Loucy (cell line): Measurements from ENCODE around the gene RHOA.

Experiments used
- H2AFZ ChIP-seq: fragments of 200-600 bp; sonication (generic); 2 replicates; pipeline ENCODE4 v1.6.0; 2016; ENCODE audit warnings: antibody characterized with exemption, mild to moderate bottlenecking, low read length, moderate library complexity
- H3F3A ChIP-seq: fragments of 200-600 bp; 2 replicates; pipeline ENCODE4 v1.6.0; 2016; ENCODE audit warnings: antibody characterized with exemption, low read depth, mild to moderate bottlenecking
- H3K27me3 ChIP-seq: fragments of 200-600 bp; sonication (generic); 2 replicates; pipeline ENCODE4 v1.6.1; 2014; ENCODE audit warnings: low read length, mild to moderate bottlenecking; ENCODE audit not compliant: insufficient read depth, poor library complexity, severe bottlenecking
- H3K36me3 ChIP-seq: fragments of 200-600 bp; sonication (generic); 2 replicates; pipeline ENCODE4 v1.6.1; 2016; ENCODE audit warnings: low read length; ENCODE audit not compliant: insufficient read depth
- H3K4me1 ChIP-seq: fragments of 200-600 bp; sonication (generic); 2 replicates; pipeline ENCODE4 v1.5.1; 2014; ENCODE audit warnings: low read length, mild to moderate bottlenecking; ENCODE audit not compliant: insufficient read depth, poor library complexity, severe bottlenecking
- H3K4me2 ChIP-seq: fragments of 200-600 bp; sonication (generic); 2 replicates; pipeline ENCODE4 v1.6.0; 2014; ENCODE audit warnings: antibody characterized with exemption, low read length, low read depth, mild to moderate bottlenecking; ENCODE audit not compliant: poor library complexity, severe bottlenecking
- H3K4me3 ChIP-seq: fragments of 200-600 bp; sonication (generic); 2 replicates; pipeline ENCODE4 v1.5.1; 2014; ENCODE audit warnings: low read length, mild to moderate bottlenecking, mixed read lengths; ENCODE audit not compliant: poor library complexity, severe bottlenecking
- H3K79me2 ChIP-seq: fragments of 200-600 bp; sonication (generic); 2 replicates; pipeline ENCODE4 v1.6.1; 2014; ENCODE audit warnings: low read length; ENCODE audit not compliant: insufficient read depth
- H3K9ac ChIP-seq: fragments of 200-600 bp; sonication (generic); 2 replicates; pipeline ENCODE4 v1.6.0; 2014; ENCODE audit warnings: mild to moderate bottlenecking, low read depth, low read length, moderate library complexity; ENCODE audit not compliant: poor library complexity, severe bottlenecking
- H3K9me2 ChIP-seq: fragments of 200-600 bp; sonication (generic); replicated peaks from 2 replicates; pipeline ENCODE4 v1.6.1; 2016; ENCODE audit warnings: low read depth, low read length, mixed read lengths
- H3K9me3 ChIP-seq: fragments of 200-600 bp; sonication (generic); 2 replicates; pipeline ENCODE4 v1.6.1; 2014; ENCODE audit warnings: mild to moderate bottlenecking, antibody characterized with exemption, low read length, low read depth; ENCODE audit not compliant: insufficient read depth
- H4K20me1 ChIP-seq: fragments of 200-600 bp; sonication (generic); 2 replicates; pipeline ENCODE4 v1.6.0; 2014; ENCODE audit warnings: antibody characterized with exemption, low read length, mild to moderate bottlenecking; ENCODE audit not compliant: insufficient read depth, poor library complexity, severe bottlenecking
- EZH2phosphoT487 ChIP-seq: fragments of 200-600 bp; IDR thresholded peaks from 2 replicates; pipeline ENCODE4 v1.6.1; 2018; ENCODE audit warnings: antibody characterized with exemption, mild to moderate bottlenecking, moderate library complexity, borderline replicate concordance
- TF ChIP-seq, protein P1 (sequence below): fragments of 200-600 bp; sonication (generic); conservative IDR thresholded peaks from 2 replicates; pipeline ENCODE4 v1.5.1; 2014; ENCODE audit warnings: mild to moderate bottlenecking, antibody characterized with exemption, low read length

RHOA gene

DNA sequence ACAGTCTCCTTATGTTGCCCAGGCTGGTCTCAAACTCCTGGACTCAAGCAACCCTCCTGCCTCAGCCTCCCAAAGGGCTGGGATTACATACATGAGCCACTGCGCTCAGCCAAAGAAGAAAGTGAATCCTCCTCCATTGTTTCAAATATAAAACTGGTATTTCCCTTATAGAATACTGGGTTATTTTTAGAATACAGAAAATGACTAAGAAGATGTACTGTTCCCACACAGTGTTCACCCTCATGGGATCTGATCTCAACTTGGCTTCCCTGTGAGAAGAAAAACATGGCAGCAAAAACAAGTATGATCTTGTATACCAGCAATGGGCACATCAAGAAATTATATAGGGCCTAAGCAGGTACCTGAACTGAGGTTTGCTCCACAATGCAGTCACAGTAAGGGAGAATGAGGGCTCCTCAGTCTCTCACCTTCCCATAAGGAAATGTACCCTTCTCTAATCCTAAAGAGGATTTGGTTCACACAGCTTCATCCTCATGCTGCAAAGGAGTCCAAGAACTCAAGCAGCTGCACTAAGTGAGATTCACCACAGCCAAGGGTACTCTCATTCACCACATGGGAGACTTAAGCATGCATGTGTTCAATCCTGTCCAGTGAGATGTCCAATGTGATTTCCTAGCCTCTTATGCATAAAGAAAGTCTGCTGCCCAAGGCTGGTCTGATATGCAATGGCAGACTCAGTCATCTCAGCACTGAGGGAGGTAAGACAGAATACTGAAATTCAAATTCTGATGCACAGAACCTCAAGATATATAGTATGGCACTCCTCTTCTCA lies 97.7 kb downstream of the RHOA start:
- no peaks in the 10 kb centered on the region for H4K20me1 ChIP-seq
- H3K9ac ChIP-seq: no peak overlapping the region
- no peak overlapping the region for H2AFZ ChIP-seq
- no peak overlapping the region for H3K4me2 ChIP-seq
- no peaks in the 10 kb centered on the region for H3K9me3 ChIP-seq
- H3K36me3 ChIP-seq: peaks cover 42% of the 10 kb centered on the region; the same call in 1 of the 2 replicates
- no peaks in the 10 kb centered on the region for H3K79me2 ChIP-seq
- no peaks in the 10 kb centered on the region for H3F3A ChIP-seq
- TF ChIP-seq, protein P1, sequence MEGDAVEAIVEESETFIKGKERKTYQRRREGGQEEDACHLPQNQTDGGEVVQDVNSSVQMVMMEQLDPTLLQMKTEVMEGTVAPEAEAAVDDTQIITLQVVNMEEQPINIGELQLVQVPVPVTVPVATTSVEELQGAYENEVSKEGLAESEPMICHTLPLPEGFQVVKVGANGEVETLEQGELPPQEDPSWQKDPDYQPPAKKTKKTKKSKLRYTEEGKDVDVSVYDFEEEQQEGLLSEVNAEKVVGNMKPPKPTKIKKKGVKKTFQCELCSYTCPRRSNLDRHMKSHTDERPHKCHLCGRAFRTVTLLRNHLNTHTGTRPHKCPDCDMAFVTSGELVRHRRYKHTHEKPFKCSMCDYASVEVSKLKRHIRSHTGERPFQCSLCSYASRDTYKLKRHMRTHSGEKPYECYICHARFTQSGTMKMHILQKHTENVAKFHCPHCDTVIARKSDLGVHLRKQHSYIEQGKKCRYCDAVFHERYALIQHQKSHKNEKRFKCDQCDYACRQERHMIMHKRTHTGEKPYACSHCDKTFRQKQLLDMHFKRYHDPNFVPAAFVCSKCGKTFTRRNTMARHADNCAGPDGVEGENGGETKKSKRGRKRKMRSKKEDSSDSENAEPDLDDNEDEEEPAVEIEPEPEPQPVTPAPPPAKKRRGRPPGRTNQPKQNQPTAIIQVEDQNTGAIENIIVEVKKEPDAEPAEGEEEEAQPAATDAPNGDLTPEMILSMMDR: no peak
- no peak for TF ChIP-seq EZH2phosphoT487
- H3K27me3 ChIP-seq: no peaks in the 10 kb centered on the region
- no peaks in the 10 kb centered on the region for H3K4me1 ChIP-seq
- H3K9me2 ChIP-seq: no peaks in the 10 kb centered on the region
- H3K4me3 ChIP-seq: no peak overlapping the region

- Histone ChIP-seq H2AFZ (no peak overlapping the region), H3K9me3 (no peaks in the 10 kb centered on the region), H3K9ac (no peak overlapping the region), H3K9me2 (no peaks in the 10 kb centered on the region), H4K20me1 (no peaks in the 10 kb centered on the region), H3K36me3 (peaks cover 33% of the 10 kb centered on the region; the same call in 1 of the 2 replicates), H3F3A (no peaks in the 10 kb centered on the region), H3K4me3 (no peak overlapping the region), H3K4me2 (no peak overlapping the region), H3K27me3 (no peaks in the 10 kb centered on the region), H3K79me2 (no peaks in the 10 kb centered on the region), H3K4me1 (no peaks in the 10 kb centered on the region)
- TF ChIP-seq, protein P1: no peak
- TF ChIP-seq EZH2phosphoT487: no peak
Observed at GRCh38 chr3:49311283-49311682, 100.5 kb downstream of the RHOA start.

DNA sequence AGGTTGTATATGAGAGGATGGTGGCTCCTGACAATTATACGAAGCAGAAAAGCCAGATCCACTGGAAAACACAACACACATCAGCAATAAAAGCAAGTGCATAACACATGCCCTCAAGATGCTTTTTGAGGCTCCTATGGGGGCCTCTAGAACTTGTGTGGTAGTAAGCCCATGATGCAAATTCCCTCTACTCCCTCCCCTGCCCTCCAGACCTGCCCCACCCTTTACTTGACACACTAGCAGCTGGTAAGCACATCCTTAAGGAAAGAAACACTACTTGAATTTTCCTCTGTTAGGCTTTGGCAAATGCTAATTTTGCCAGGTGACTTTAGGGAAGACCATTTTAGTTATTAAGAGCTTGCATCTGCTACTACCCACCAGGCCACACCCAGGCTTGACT lies 101.1 kb downstream of the RHOA start:
- no peaks in the 10 kb centered on the region for H3K27me3 ChIP-seq
- no peaks in the 10 kb centered on the region for H3K79me2 ChIP-seq

More for the DNA sequence above, 101.1 kb downstream of the RHOA start:
- Histone ChIP-seq H3K4me1 (no peaks in the 10 kb centered on the region), H3K9me2 (no peaks in the 10 kb centered on the region), H4K20me1 (no peaks in the 10 kb centered on the region), H3K4me2 (no peak overlapping the region), H3F3A (no peaks in the 10 kb centered on the region), H3K4me3 (no peak overlapping the region), H3K9me3 (no peaks in the 10 kb centered on the region), H3K36me3 (peaks cover 35% of the 10 kb centered on the region; the same call in 1 of the 2 replicates), H3K9ac (no peak overlapping the region), H2AFZ (no peak overlapping the region)
- TF ChIP-seq, protein P1: no peak
- no peak for TF ChIP-seq EZH2phosphoT487
